A549 treated with dexamethasone at 1 μM for 4 hours (cell line): ENCODE results near the gene PRR20G. TPM values are rescaled to one million over a fixed set of nuclear protein-coding genes. Genes with fewer than 3 reads are reported as not detected.

ENCODE experiments used
- total RNA-seq: library from RNA; stranded (reverse); fragments of 200-300 nt; extraction: Qiagen RNA extraction; gene quantifications from 5 replicates; pipeline ENCODE4 v1.2.3, GENCODE V29; 2022

The PRR20G gene
- total RNA-seq: 1.8 to 2.6 TPM (median 2.0 TPM) in 5 replicates

GRCh38 chr3:127287840-127288239 lies at the start of gene PRR20G:
TSS of gene PRR20G (minus strand) at chr3:127288046. CDS start at chr3:127287365, 681 bp downstream.

Other genes starting within 250 kb of the PRR20G start
- not detected in 5 replicates for gene PRR23E, start 94.9 kb downstream of the PRR20G start, total RNA-seq